ENCODE results near the gene BANF1. TPM values are rescaled to one million over a fixed set of nuclear protein-coding genes. Genes with fewer than 3 reads are reported as not detected.

The BANF1 gene
- total and polyA plus RNA-seq, 2 experiments from 2014 or later, result 31.6 to 330 TPM

- H3K9ac ChIP-seq, result no peak overlapping the region
- H3K27ac ChIP-seq, result no peak overlapping the region
- no peaks in the 10 kb centered on the region for H3K9me2 ChIP-seq (ENCODE audit: insufficient read depth)
- in situ Hi-C loops (cut with MboI), result no loop called here
- H3K4me1 ChIP-seq (ENCODE audit: insufficient read depth), result peaks cover 23% of the 10 kb centered on the region
- no peaks in the 10 kb centered on the region for H3F3A ChIP-seq (ENCODE audit: insufficient read depth)
- H3K4me3 ChIP-seq, result no peak overlapping the region; the same call in 1 of the 2 replicates
- TF ChIP-seq EZH2phosphoT487 (IDR thresholded peaks at IDR 0.05; ENCODE audit: insufficient read depth, low read depth) (no peak), EZH2 (IDR thresholded peaks at IDR 0.05; ENCODE audit: insufficient read depth, poor library complexity, severe bottlenecking) (no peak)
- no peaks in the 10 kb centered on the region for H3K27me3 ChIP-seq (replicated peaks; ENCODE audit: insufficient read depth)
- peak overlapping the region; percentile 58 for H2AFZ ChIP-seq
- WGBS, 2 experiments (ENCODE audit: low coverage in 1 of 2, low lambda C conversion rate in 2 of 2, missing lambda C conversion rate in 2 of 2), result 40 to 52% methylated on average over 10 to 14 of the region's 14 CpGs
- no peaks in the 10 kb centered on the region for H3K36me3 ChIP-seq (ENCODE audit: low read depth)
- no peaks in the 10 kb centered on the region for H3K79me2 ChIP-seq (ENCODE audit: insufficient read depth)
- H3K4me2 ChIP-seq (ENCODE audit: unreplicated experiment), result no peak overlapping the region
- DNase-seq, result peak; percentile 84
- no peaks in the 10 kb centered on the region for H3K9me3 ChIP-seq (ENCODE audit: low read depth)
- no peaks in the 10 kb centered on the region for H4K20me1 ChIP-seq (ENCODE audit: insufficient read depth)
These were observed 9.0 kb downstream of the BANF1 start for GRCh38 chr11:66011239-66011784.

GRCh38 chr11:66011785-66012303 is 9.5 kb downstream of the BANF1 start, which contains the start of gene CST6:
Gene CST6 (plus strand): TSS chr11:66012008. CDS start chr11:66012045, 37 bp downstream.
- Histone ChIP-seq H3F3A (ENCODE audit: insufficient read depth) (no peaks in the 10 kb centered on the region), H3K27ac (no peak within 1 kb of the TSS), H3K4me1 (ENCODE audit: insufficient read depth) (peaks cover 27% of the 10 kb centered on the region), H3K27me3 (replicated peaks; ENCODE audit: insufficient read depth) (no peaks in the 10 kb centered on the region), H3K4me2 (ENCODE audit: unreplicated experiment) (no peak within 1 kb of the TSS), H3K4me3 (no peak within 1 kb of the TSS; the same call in 1 of the 2 replicates), H3K9me2 (ENCODE audit: insufficient read depth) (no peaks in the 10 kb centered on the region), H3K36me3 (ENCODE audit: low read depth) (no peaks in the 10 kb centered on the region), H2AFZ (peak within 1 kb of the TSS; percentile 58), H4K20me1 (ENCODE audit: insufficient read depth) (no peaks in the 10 kb centered on the region), H3K9me3 (ENCODE audit: low read depth) (no peaks in the 10 kb centered on the region), H3K9ac (no peak within 1 kb of the TSS), H3K79me2 (ENCODE audit: insufficient read depth) (no peaks in the 10 kb centered on the region)
- in situ Hi-C loops (cut with MboI), result no loop called here
- no peak for DNase-seq
- whole genome bisulfite sequencing, 2 experiments (ENCODE audit: low coverage in 1 of 2, low lambda C conversion rate in 2 of 2, missing lambda C conversion rate in 2 of 2), result 16 to 25% methylated on average over 24 to 39 of the region's 61 CpGs
- TF ChIP-seq EZH2phosphoT487 (IDR thresholded peaks at IDR 0.05; ENCODE audit: insufficient read depth, low read depth), result no peak
- no peak for TF ChIP-seq EZH2 (IDR thresholded peaks at IDR 0.05; ENCODE audit: insufficient read depth, poor library complexity, severe bottlenecking)

GRCh38 chr11:66012371-66012945 is 10.2 kb downstream of the BANF1 start:
- Histone ChIP-seq H3K4me3 (no peak overlapping the region), H2AFZ (no peak overlapping the region), H3F3A (ENCODE audit: insufficient read depth) (no peaks in the 10 kb centered on the region), H4K20me1 (ENCODE audit: insufficient read depth) (no peaks in the 10 kb centered on the region), H3K4me1 (ENCODE audit: insufficient read depth) (peaks cover 27% of the 10 kb centered on the region), H3K79me2 (ENCODE audit: insufficient read depth) (no peaks in the 10 kb centered on the region), H3K27me3 (replicated peaks; ENCODE audit: insufficient read depth) (no peaks in the 10 kb centered on the region), H3K9ac (no peak overlapping the region), H3K9me3 (ENCODE audit: low read depth) (no peaks in the 10 kb centered on the region), H3K27ac (no peak overlapping the region), H3K9me2 (ENCODE audit: insufficient read depth) (no peaks in the 10 kb centered on the region), H3K4me2 (ENCODE audit: unreplicated experiment) (no peak overlapping the region), H3K36me3 (ENCODE audit: low read depth) (no peaks in the 10 kb centered on the region)
- WGBS, 2 experiments (ENCODE audit: low coverage in 1 of 2, low lambda C conversion rate in 2 of 2, missing lambda C conversion rate in 2 of 2), result 53 to 68% methylated on average over 9 to 12 of the region's 12 CpGs
- DNase-seq, result no peak
- TF ChIP-seq EZH2 (IDR thresholded peaks at IDR 0.05; ENCODE audit: insufficient read depth, poor library complexity, severe bottlenecking) (no peak), EZH2phosphoT487 (IDR thresholded peaks at IDR 0.05; ENCODE audit: insufficient read depth, low read depth) (no peak)
- in situ Hi-C loops (cut with MboI), result no loop called here

- no peaks in the 10 kb centered on the region for H3K9me3 ChIP-seq (ENCODE audit: low read depth)
- in situ Hi-C loops (cut with MboI), result no loop called here
- no peak overlapping the region for H3K9ac ChIP-seq
- DNase-seq, result no peak
- no peak overlapping the region for H3K4me2 ChIP-seq (ENCODE audit: unreplicated experiment)
- no peaks in the 10 kb centered on the region for H3K9me2 ChIP-seq (ENCODE audit: insufficient read depth)
- H3K4me3 ChIP-seq, result no peak overlapping the region
- 54 to 56% methylated on average over 12 of the region's 12 CpGs for WGBS, 2 experiments (ENCODE audit: low coverage in 1 of 2, low lambda C conversion rate in 2 of 2, missing lambda C conversion rate in 2 of 2)
- H3K36me3 ChIP-seq (ENCODE audit: low read depth), result no peaks in the 10 kb centered on the region
- no peak overlapping the region for H3K27ac ChIP-seq
- TF ChIP-seq EZH2 (IDR thresholded peaks at IDR 0.05; ENCODE audit: insufficient read depth, poor library complexity, severe bottlenecking) (no peak), EZH2phosphoT487 (IDR thresholded peaks at IDR 0.05; ENCODE audit: insufficient read depth, low read depth) (no peak)
- H3K27me3 ChIP-seq (replicated peaks; ENCODE audit: insufficient read depth), result no peaks in the 10 kb centered on the region
- no peaks in the 10 kb centered on the region for H3K79me2 ChIP-seq (ENCODE audit: insufficient read depth)
- no peaks in the 10 kb centered on the region for H4K20me1 ChIP-seq (ENCODE audit: insufficient read depth)
- H3K4me1 ChIP-seq (ENCODE audit: insufficient read depth), result peaks cover 27% of the 10 kb centered on the region
- no peaks in the 10 kb centered on the region for H3F3A ChIP-seq (ENCODE audit: insufficient read depth)
- H2AFZ ChIP-seq, result no peak overlapping the region
These were observed 10.9 kb downstream of the BANF1 start for GRCh38 chr11:66012946-66013761.

Data from GM23248 (cell line).